H1 (cell line): ENCODE measurements around the gene PDP2. TPM values are rescaled to one million over a fixed set of nuclear protein-coding genes. Genes with fewer than 3 reads are reported as not detected.
A peak's percentile ranks its signal among the peaks of the same experiment; 100 is the strongest.

Experiments used
- CTCF ChIA-PET: fragments of 300-600 bp; sonication (Branson Sonifier 250); formaldehyde crosslinking; loops from one replicate; lab custom pipeline; 2021; ENCODE audit not compliant: partially characterized antibody; lab: Charles Lee
- POLR2A ChIA-PET: fragments of 300-600 bp; sonication (Branson Sonifier 250); formaldehyde crosslinking; loops from one replicate; lab custom pipeline; 2021; ENCODE audit warnings: inconsistent platforms; ENCODE audit not compliant: partially characterized antibody; lab: Charles Lee
- DNase-seq, 2 experiments: peaks; one replicate each; pipeline versions ENCODE4 v3.0.0 to v3.0.0-alpha.2; 2010 to 2022; ENCODE audit warnings: low spot score in 2 of 2, low read depth in 1 of 2, mixed read lengths in 1 of 2
- FAIRE-seq: peaks from 2 replicates; lab custom pipeline; 2011; peaks lifted over from hg19 to GRCh38; lab: Jason Lieb, UNC
- H2AFZ ChIP-seq: 2 replicates; pipeline ENCODE4 v1.8.1; 2012; ENCODE audit warnings: low read length, inconsistent platforms
- H2AK5ac ChIP-seq: 2 replicates; pipeline ENCODE4 v1.6.1; 2013; ENCODE audit warnings: low read depth, low read length
- H2BK120ac ChIP-seq: replicated peaks from 2 replicates; pipeline ENCODE3; 2013; ENCODE audit warnings: low read depth, low read length, inconsistent platforms
- H2BK12ac ChIP-seq: 2 replicates; pipeline ENCODE4 v1.6.1; 2013; ENCODE audit warnings: low read depth, low read length
- H2BK15ac ChIP-seq: 2 replicates; pipeline ENCODE4 v1.6.1; 2013; ENCODE audit warnings: low read length
- H2BK20ac ChIP-seq: 2 replicates; pipeline ENCODE4 v1.6.1; 2013; ENCODE audit warnings: low read length
- H2BK5ac ChIP-seq: 2 replicates; pipeline ENCODE4 v1.6.1; 2013; ENCODE audit warnings: low read depth, low read length
- H3K14ac ChIP-seq: 2 replicates; pipeline ENCODE4 v1.6.1; 2013; ENCODE audit warnings: inconsistent platforms; ENCODE audit not compliant: insufficient read length
- H3K18ac ChIP-seq: 2 replicates; pipeline ENCODE4 v1.6.1; 2013; ENCODE audit warnings: low read length; ENCODE audit errors: extremely low read depth
- H3K23ac ChIP-seq: 2 replicates; pipeline ENCODE4 v1.6.1; 2013; ENCODE audit warnings: inconsistent platforms; ENCODE audit not compliant: insufficient read length
- H3K23me2 ChIP-seq: 2 replicates; pipeline ENCODE4 v1.6.1; 2013; ENCODE audit warnings: low read depth, low read length
- H3K27ac ChIP-seq: 2 replicates; pipeline ENCODE4 v1.6.1; 2011; ENCODE audit warnings: low read depth, low read length, inconsistent platforms
- H3K27me3 ChIP-seq, 4 experiments: replicated peaks in 1 of 4; 1 replicate in 1 of 4; 2 replicates in 3 of 4; pipeline versions ENCODE4 v1.6.1 to v1.8.1; 2011 to 2013; ENCODE audit warnings: low read length in 3 of 4, mild to moderate bottlenecking in 3 of 4, inconsistent platforms in 2 of 4, mixed read lengths in 2 of 4, moderate library complexity in 1 of 4; ENCODE audit not compliant: control insufficient read depth in 3 of 4, insufficient read depth in 3 of 4; ENCODE audit errors: extremely low read depth in 1 of 4
- H3K36me3 ChIP-seq, 4 experiments: 2 replicates each; pipeline versions ENCODE4 v1.6.1 to v1.8.1; 2011 to 2013; ENCODE audit warnings: mild to moderate bottlenecking in 4 of 4, low read length in 3 of 4, moderate library complexity in 2 of 4, control low read depth in 1 of 4, inconsistent platforms in 1 of 4; ENCODE audit not compliant: insufficient read depth in 4 of 4, control insufficient read depth in 2 of 4
- H3K4ac ChIP-seq: replicated peaks from 2 replicates; pipeline ENCODE3; 2013; ENCODE audit warnings: low read length, low read depth, mixed read lengths, inconsistent platforms; ENCODE audit not compliant: insufficient read length
- H3K4me1 ChIP-seq, 4 experiments: replicated peaks in 1 of 4; 1 replicate in 1 of 4; 2 replicates in 3 of 4; pipeline versions ENCODE4 v1.6.1 to v1.8.1; 2011 to 2013; ENCODE audit warnings: low read length in 3 of 4, inconsistent platforms in 2 of 4, mixed read lengths in 1 of 4; ENCODE audit not compliant: insufficient read depth in 4 of 4, control insufficient read depth in 3 of 4
- H3K4me2 ChIP-seq, 2 experiments: 2 replicates each; pipeline versions ENCODE4 v1.6.1 to v1.8.1; 2011 to 2013; ENCODE audit warnings: low read depth in 2 of 2, low read length in 2 of 2, control low read depth in 1 of 2, inconsistent platforms in 1 of 2, mild to moderate bottlenecking in 1 of 2; ENCODE audit not compliant: insufficient read depth in 1 of 2
- H3K4me3 ChIP-seq, 4 experiments: fragments of 200-600, 300-600 bp in 1 of 4; sonication (generic), shearing (Covaris generic), sonication (Bioruptor Twin) in 1 of 4; 2 replicates each; pipeline versions ENCODE4 v1.5.1 to v1.8.1; 2011 to 2016; ENCODE audit warnings: low read length in 4 of 4, low read depth in 3 of 4, control low read depth in 2 of 4, inconsistent platforms in 2 of 4, mild to moderate bottlenecking in 2 of 4, mixed read lengths in 1 of 4, moderate library complexity in 1 of 4; ENCODE audit not compliant: insufficient read depth in 2 of 4; ENCODE audit errors: extremely low read depth in 1 of 4
- H3K56ac ChIP-seq: replicated peaks from 2 replicates; pipeline ENCODE3; 2013; ENCODE audit warnings: low read depth, mild to moderate bottlenecking, mixed read lengths, low read length, inconsistent platforms; ENCODE audit not compliant: insufficient read length
- H3K79me1 ChIP-seq: 2 replicates; pipeline ENCODE4 v1.6.1; 2013; ENCODE audit warnings: low read depth, low read length, control low read depth
- H3K79me2 ChIP-seq, 2 experiments: 2 replicates each; pipeline versions ENCODE4 v1.6.1 to v1.8.1; 2012 to 2013; ENCODE audit warnings: low read length in 2 of 2, mild to moderate bottlenecking in 2 of 2, inconsistent platforms in 1 of 2; ENCODE audit not compliant: insufficient read depth in 2 of 2, control insufficient read depth in 1 of 2
- H3K9ac ChIP-seq, 4 experiments: replicated peaks in 1 of 4; 1 replicate in 1 of 4; 2 replicates in 3 of 4; pipeline versions ENCODE4 v1.6.1 to v1.8.1; 2011 to 2013; ENCODE audit warnings: low read depth in 3 of 4, low read length in 3 of 4, control low read depth in 2 of 4, mild to moderate bottlenecking in 2 of 4, moderate library complexity in 2 of 4, inconsistent platforms in 1 of 4; ENCODE audit errors: extremely low read depth in 1 of 4
- H3K9me3 ChIP-seq, 2 experiments: 2 replicates each; pipeline versions ENCODE4 v1.6.1 to v1.8.1; 2012 to 2013; ENCODE audit warnings: mild to moderate bottlenecking in 2 of 2, moderate library complexity in 2 of 2, control low read depth in 1 of 2, inconsistent platforms in 1 of 2, low read depth in 1 of 2, low read length in 1 of 2, mixed read lengths in 1 of 2; ENCODE audit not compliant: insufficient read depth in 2 of 2
- H4K20me1 ChIP-seq, 2 experiments: replicated peaks in 1 of 2; 2 replicates each; pipeline versions ENCODE3 to v1.8.1; 2011 to 2013; ENCODE audit warnings: inconsistent platforms in 2 of 2, low read length in 2 of 2, mild to moderate bottlenecking in 1 of 2; ENCODE audit not compliant: insufficient read depth in 2 of 2, control insufficient read depth in 1 of 2
- H4K5ac ChIP-seq: 2 replicates; pipeline ENCODE4 v1.6.1; 2013; ENCODE audit warnings: low read length, low read depth, mixed read lengths, inconsistent platforms; ENCODE audit not compliant: insufficient read length
- H4K8ac ChIP-seq: 2 replicates; pipeline ENCODE4 v1.8.0; 2013; ENCODE audit warnings: mild to moderate bottlenecking, moderate library complexity, low read length, inconsistent platforms; ENCODE audit not compliant: insufficient read depth; ENCODE audit errors: extremely low read depth
- H4K91ac ChIP-seq: replicated peaks from 2 replicates; pipeline ENCODE3; 2013; ENCODE audit warnings: low read length, mixed read lengths, inconsistent platforms; ENCODE audit not compliant: insufficient read length
- MAX ChIP-seq: IDR thresholded peaks from 2 replicates; pipeline ENCODE4 v1.6.1; 2012; ENCODE audit warnings: inconsistent platforms
- TCF12 ChIP-seq: IDR thresholded peaks from 2 replicates; pipeline ENCODE4 v1.6.1; 2011; ENCODE audit warnings: low read depth, mild to moderate bottlenecking, low read length
- WGBS, 2 experiments: shearing (Covaris generic) in 1 of 2; methylation state at CpG; one replicate each; pipeline versions ENCODE4 v1.1.6 to v1.1.7; 2013 to 2015; ENCODE audit warnings: low lambda C conversion rate in 2 of 2, mixed read lengths in 2 of 2, inconsistent platforms in 1 of 2, low coverage in 1 of 2, missing lambda C conversion rate in 1 of 2; ENCODE audit not compliant: insufficient replicate concordance in 2 of 2, insufficient coverage in 1 of 2, insufficient read length in 1 of 2; ENCODE audit errors: extremely low coverage in 1 of 2, missing lambda C conversion rate in 1 of 2; 5-methylcytosine and 5-hydroxymethylcytosine counted together
- polyA plus RNA-seq, 7 experiments: library from polyadenylated mRNA; depleted of rRNA in 3 of 7; stranded (reverse) in 5 of 7; unstranded in 2 of 7; fragments of >200 nt in 5 of 7; fragments of 200-250 nt in 2 of 7; gene quantifications; 1 replicate in 5 of 7; 2 replicates in 1 of 7; 4 replicates in 1 of 7; pipeline versions ENCODE4 v1.2.1 to v1.2.3, GENCODE V29; 2011 to 2013; ENCODE audit warnings: missing spikeins in 2 of 7, mixed read lengths in 2 of 7
- total RNA-seq: library from RNA; stranded (reverse); fragmentation: NEBNext Ultra II Directional; extraction: Animal tissue kit (Norgen Biotek cat#: 25700); gene quantifications from 2 replicates; pipeline ENCODE4 v1.2.1, GENCODE V29; 2021

The PDP2 gene
- total and polyA plus RNA-seq, 2 of the 8 experiments (the other 6 are each of a cell fraction or from before 2014, with no cell fraction given), result 11.7 to 36.5 TPM

GRCh38 chr16:66905633-66906539 is 25.6 kb downstream of the PDP2 start:
- TF ChIP-seq MAX, result peak; percentile 25; the same call in 1 of the 2 replicates
- no peak for TF ChIP-seq TCF12
- 0 out of 2 replicates have a peak overlapping the region, but pooled peaks have one; percentile 27 for H2AFZ ChIP-seq
- H3K27ac ChIP-seq, result no peak overlapping the region
- ChIA-PET POLR2A (interaction anchor here (0.6 kb wide), 1 partner anchor 254 kb away, joined by 3 read pairs; no protein-coding TSS in a partner anchor), CTCF (interaction anchor here (0.5 to 42.0 kb wide), 7 partner anchors 6 to 222 kb away, joined by 3 to 1009 read pairs (median 4); partner anchors contain the start of genes CDH16, CIAO2B, PDP2 and RRAD)
- no peak overlapping the region for H3K56ac ChIP-seq
- H3K23me2 ChIP-seq, result no peaks in the 10 kb centered on the region
- H4K8ac ChIP-seq, result no peak overlapping the region
- no peak overlapping the region for H3K9ac ChIP-seq
- H2BK120ac ChIP-seq, result no peak overlapping the region
- no peak overlapping the region for H2BK12ac ChIP-seq
- no peak overlapping the region for H3K14ac ChIP-seq
- WGBS, 2 experiments, result 75% methylated on average over 11 of the region's 11 CpGs; no CpG with 5 or more reads in 1 of the 2 experiments
- no peak overlapping the region for H2BK5ac ChIP-seq
- H4K5ac ChIP-seq, result no peak overlapping the region
- no peaks in the 10 kb centered on the region for H3K36me3 ChIP-seq
- no peak overlapping the region; the same call in 1 of the 2 replicates for H3K18ac ChIP-seq
- no peak overlapping the region for H2BK20ac ChIP-seq
- H4K91ac ChIP-seq, result no peak overlapping the region
- no peaks in the 10 kb centered on the region for H3K9me3 ChIP-seq
- H2BK15ac ChIP-seq, result no peak overlapping the region
- H3K79me2 ChIP-seq, result no peaks in the 10 kb centered on the region
- H3K4me2 ChIP-seq, result no peak overlapping the region
- no peak overlapping the region for H2AK5ac ChIP-seq
- H3K4ac ChIP-seq, result no peak overlapping the region
- no peaks in the 10 kb centered on the region; a peak in 1 of 7 replicates for H3K27me3 ChIP-seq
- DNase-seq, result no peak
- peak; percentile 82 for FAIRE-seq
- H3K79me1 ChIP-seq, result no peaks in the 10 kb centered on the region
- H4K20me1 ChIP-seq, result no peaks in the 10 kb centered on the region
- H3K23ac ChIP-seq, result no peak overlapping the region
- peaks cover 0 to 5% (median 0%) of the 10 kb centered on the region in 4 experiments; a peak in 2 of 7 replicates for H3K4me1 ChIP-seq
- H3K4me3 ChIP-seq, result no peak overlapping the region
